ENCODE results near the gene GYG2.

DNA sequence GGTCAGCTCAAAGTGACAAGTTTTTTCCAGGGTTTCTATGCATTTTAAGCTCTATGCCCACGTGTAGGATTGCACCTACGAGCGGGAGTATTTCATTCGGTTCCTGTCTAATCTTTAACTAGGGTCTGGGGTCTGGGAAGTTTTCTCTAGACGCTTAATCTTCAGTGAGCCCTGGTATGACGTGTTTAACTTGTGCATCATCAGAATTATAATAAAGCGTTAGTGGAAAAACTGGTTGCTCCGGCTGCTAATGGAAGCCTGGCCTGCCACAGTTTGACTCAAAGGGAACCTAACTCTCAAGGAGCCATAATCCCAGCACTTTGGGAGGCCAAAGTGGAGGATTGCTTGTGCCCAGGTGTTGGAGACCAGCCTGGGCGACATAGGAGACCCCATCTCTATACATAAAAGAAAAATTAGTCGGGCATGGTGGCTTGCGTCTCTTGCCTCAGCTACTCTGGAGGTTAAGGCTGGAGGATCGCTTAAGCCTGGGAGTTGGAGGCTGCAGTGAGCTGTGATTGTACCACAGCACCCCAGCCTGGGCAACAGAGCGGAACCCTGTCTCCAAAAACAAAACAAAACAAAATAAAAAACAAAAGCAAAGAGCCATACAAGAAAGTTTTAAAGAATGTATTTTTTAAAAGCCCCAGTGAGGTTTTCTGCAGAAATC, 70.2 kb downstream of the GYG2 start:
- TF ChIP-seq GLIS3 (CRISPR knock-in tag; IDR thresholded peaks at IDR 0.05): no peak
- no peak for TF ChIP-seq OSR1 (CRISPR knock-in tag; IDR thresholded peaks at IDR 0.05)
